ENCODE results near the gene CDC73. TPM values are rescaled to one million over a fixed set of nuclear protein-coding genes. Genes with fewer than 3 reads are reported as not detected.
"Not testable (repeated sequence)": the region's sequence is repeated elsewhere in the genome, so short reads cannot be mapped to it uniquely, and the experiment has no call there.

The CDC73 gene
- total RNA-seq, 2 donors from 2014 or later = 52.8 to 53.0 TPM

GRCh38 chr1:193285641-193286040, 163.8 kb downstream of the CDC73 start:
- no peaks in the 10 kb centered on the region for H3K27me3 ChIP-seq (ENCODE audit: control insufficient read depth, insufficient read depth, low read length, poor library complexity, severe bottlenecking)
- no peaks in the 10 kb centered on the region for H3K4me1 ChIP-seq (ENCODE audit: control insufficient read depth, insufficient read depth, low read length)
- Mint-ChIP-seq H3K27ac (no peak overlapping the region), H3K27me3 (ENCODE audit: insufficient read depth) (no peaks in the 10 kb centered on the region), H3K4me1 (peaks cover 5% of the 10 kb centered on the region), H3K9me3 (no peaks in the 10 kb centered on the region), H3K36me3 (ENCODE audit: low read depth) (no peaks in the 10 kb centered on the region), H3K4me3 (no peak overlapping the region)
- DNase-seq = no peak
- H3K36me3 ChIP-seq (ENCODE audit: control insufficient read depth, insufficient read depth, low read length) = no peaks in the 10 kb centered on the region
- TF ChIP-seq, protein P1, sequence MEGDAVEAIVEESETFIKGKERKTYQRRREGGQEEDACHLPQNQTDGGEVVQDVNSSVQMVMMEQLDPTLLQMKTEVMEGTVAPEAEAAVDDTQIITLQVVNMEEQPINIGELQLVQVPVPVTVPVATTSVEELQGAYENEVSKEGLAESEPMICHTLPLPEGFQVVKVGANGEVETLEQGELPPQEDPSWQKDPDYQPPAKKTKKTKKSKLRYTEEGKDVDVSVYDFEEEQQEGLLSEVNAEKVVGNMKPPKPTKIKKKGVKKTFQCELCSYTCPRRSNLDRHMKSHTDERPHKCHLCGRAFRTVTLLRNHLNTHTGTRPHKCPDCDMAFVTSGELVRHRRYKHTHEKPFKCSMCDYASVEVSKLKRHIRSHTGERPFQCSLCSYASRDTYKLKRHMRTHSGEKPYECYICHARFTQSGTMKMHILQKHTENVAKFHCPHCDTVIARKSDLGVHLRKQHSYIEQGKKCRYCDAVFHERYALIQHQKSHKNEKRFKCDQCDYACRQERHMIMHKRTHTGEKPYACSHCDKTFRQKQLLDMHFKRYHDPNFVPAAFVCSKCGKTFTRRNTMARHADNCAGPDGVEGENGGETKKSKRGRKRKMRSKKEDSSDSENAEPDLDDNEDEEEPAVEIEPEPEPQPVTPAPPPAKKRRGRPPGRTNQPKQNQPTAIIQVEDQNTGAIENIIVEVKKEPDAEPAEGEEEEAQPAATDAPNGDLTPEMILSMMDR (conservative IDR thresholded peaks at IDR 0.05) = no peak
- H3K27ac ChIP-seq (ENCODE audit: low read depth, low read length) = no peak overlapping the region
- H3K9ac ChIP-seq (ENCODE audit: extremely low read depth, low read length, poor library complexity, severe bottlenecking) = no peak overlapping the region
- peaks cover 9% of the 10 kb centered on the region for H3K9me3 ChIP-seq (ENCODE audit: control insufficient read depth, low read length)
- no peak overlapping the region for H3K4me3 ChIP-seq (ENCODE audit: low read length)

DNA sequence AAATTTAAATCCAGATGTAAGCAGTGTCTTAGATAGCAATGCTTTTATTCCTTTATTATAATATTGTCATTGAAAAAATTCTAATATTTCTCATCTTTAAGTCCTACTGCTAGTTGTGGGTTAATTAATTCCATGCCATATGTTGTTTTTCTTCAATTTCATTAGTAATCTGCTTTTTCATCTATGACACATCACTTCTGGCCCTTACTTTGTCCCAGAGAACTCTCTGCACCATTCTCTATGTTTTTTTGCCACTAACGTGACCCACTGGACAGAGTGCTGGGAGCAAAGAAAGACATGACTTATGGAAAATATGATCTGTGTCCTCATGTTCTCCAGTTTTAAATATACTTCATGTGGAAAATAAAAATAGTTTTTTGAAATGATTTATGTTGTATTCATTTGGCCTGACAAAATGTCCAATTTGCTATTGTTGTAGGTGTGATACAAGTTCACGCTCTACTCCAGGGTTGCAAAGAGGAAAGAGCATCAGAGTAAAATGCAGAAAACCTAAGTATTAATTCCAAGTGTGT, 166.8 kb downstream of the CDC73 start:
- H3K9ac ChIP-seq (ENCODE audit: extremely low read depth, low read length, poor library complexity, severe bottlenecking); H3K9me3 Mint-ChIP-seq; H3K27me3 Mint-ChIP-seq (ENCODE audit: insufficient read depth); H3K36me3 ChIP-seq (ENCODE audit: control insufficient read depth, insufficient read depth, low read length); H3K36me3 Mint-ChIP-seq (ENCODE audit: low read depth); H3K4me1 Mint-ChIP-seq; H3K4me1 ChIP-seq (ENCODE audit: control insufficient read depth, insufficient read depth, low read length); DNase-seq; H3K27ac ChIP-seq (ENCODE audit: low read depth, low read length); H3K4me3 Mint-ChIP-seq; H3K27ac Mint-ChIP-seq; H3K4me3 ChIP-seq (ENCODE audit: low read length); H3K27me3 ChIP-seq (ENCODE audit: control insufficient read depth, insufficient read depth, low read length, poor library complexity, severe bottlenecking); H3K9me3 ChIP-seq (ENCODE audit: control insufficient read depth, low read length): not testable (repeated sequence)
- 89 to 100% methylated on average over 2 of the region's 2 CpGs for WGBS, 2 experiments (ENCODE audit: insufficient coverage in 1 of 2, insufficient read length in 1 of 2)

DNA sequence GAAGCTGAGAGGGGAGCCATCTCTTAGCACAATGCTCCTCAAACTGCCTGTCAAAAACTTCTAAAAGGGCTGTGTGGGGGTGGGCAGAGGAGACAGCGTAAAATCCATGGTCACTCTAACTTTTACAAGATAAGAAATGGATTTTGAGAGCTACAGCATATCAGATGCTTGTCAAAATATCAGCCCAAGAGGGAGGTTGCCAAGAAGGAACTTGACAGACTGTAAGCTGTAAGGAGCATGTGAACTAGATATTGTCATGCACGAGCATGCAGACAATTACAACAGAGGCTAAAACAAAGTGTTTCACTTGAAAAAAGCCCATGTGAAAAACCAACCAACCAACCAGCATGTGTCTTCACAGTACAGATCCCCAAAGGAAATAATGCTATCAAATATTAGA, 171.9 kb downstream of the CDC73 start:
- H3K36me3 Mint-ChIP-seq (ENCODE audit: low read depth) = no peaks in the 10 kb centered on the region
- 96% methylated on average over 2 of the region's 2 CpGs; no CpG with 5 or more reads in 1 of the 2 experiments for WGBS, 2 experiments (ENCODE audit: insufficient coverage in 1 of 2, insufficient read length in 1 of 2)
- Histone ChIP-seq H3K4me1 (ENCODE audit: control insufficient read depth, insufficient read depth, low read length) (no peaks in the 10 kb centered on the region), H3K36me3 (ENCODE audit: control insufficient read depth, insufficient read depth, low read length) (no peaks in the 10 kb centered on the region), H3K27me3 (ENCODE audit: control insufficient read depth, insufficient read depth, low read length, poor library complexity, severe bottlenecking) (no peaks in the 10 kb centered on the region), H3K9ac (ENCODE audit: extremely low read depth, low read length, poor library complexity, severe bottlenecking) (no peak overlapping the region), H3K4me3 (ENCODE audit: low read length) (no peak overlapping the region), H3K9me3 (ENCODE audit: control insufficient read depth, low read length) (peaks cover 5% of the 10 kb centered on the region), H3K27ac (ENCODE audit: low read depth, low read length) (no peak overlapping the region)
- no peak overlapping the region for H3K27ac Mint-ChIP-seq
- TF ChIP-seq, protein P1 (conservative IDR thresholded peaks at IDR 0.05) = no peak
- H3K27me3 Mint-ChIP-seq (ENCODE audit: insufficient read depth) = no peaks in the 10 kb centered on the region
- no peak for DNase-seq
- H3K4me3 Mint-ChIP-seq = no peak overlapping the region
- no peaks in the 10 kb centered on the region for H3K4me1 Mint-ChIP-seq
- H3K9me3 Mint-ChIP-seq = peaks cover 4% of the 10 kb centered on the region

DNA sequence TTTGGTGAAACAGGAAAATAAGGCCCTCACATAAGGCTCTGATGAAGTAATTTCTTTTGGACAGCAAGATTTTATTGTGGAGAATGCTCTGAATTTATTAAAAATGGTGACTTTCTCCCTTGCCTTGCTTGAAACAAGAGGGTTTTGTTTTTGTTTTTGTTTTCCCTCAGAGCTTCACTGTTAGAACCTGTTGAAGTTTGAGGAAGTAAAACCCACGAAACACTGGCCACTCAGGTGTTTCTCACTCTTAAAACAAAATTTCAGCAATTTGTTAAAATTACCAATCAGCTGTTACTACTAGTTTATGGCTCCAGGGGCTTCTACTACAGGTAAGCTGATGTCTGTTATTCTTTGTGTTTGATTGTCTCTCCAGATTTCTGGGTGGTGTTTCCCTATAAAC, 177.2 kb downstream of the CDC73 start:
- Mint-ChIP-seq H3K4me3 (no peak overlapping the region), H3K27me3 (ENCODE audit: insufficient read depth) (no peaks in the 10 kb centered on the region), H3K4me1 (no peaks in the 10 kb centered on the region), H3K36me3 (ENCODE audit: low read depth) (no peaks in the 10 kb centered on the region), H3K27ac (no peak overlapping the region), H3K9me3 (peaks cover 4% of the 10 kb centered on the region)
- Histone ChIP-seq H3K36me3 (ENCODE audit: control insufficient read depth, insufficient read depth, low read length) (no peaks in the 10 kb centered on the region), H3K27ac (ENCODE audit: low read depth, low read length) (no peak overlapping the region), H3K4me3 (ENCODE audit: low read length) (no peak overlapping the region), H3K27me3 (ENCODE audit: control insufficient read depth, insufficient read depth, low read length, poor library complexity, severe bottlenecking) (no peaks in the 10 kb centered on the region), H3K9ac (ENCODE audit: extremely low read depth, low read length, poor library complexity, severe bottlenecking) (no peak overlapping the region), H3K4me1 (ENCODE audit: control insufficient read depth, insufficient read depth, low read length) (no peaks in the 10 kb centered on the region), H3K9me3 (ENCODE audit: control insufficient read depth, low read length) (peaks cover 5% of the 10 kb centered on the region)
- WGBS, 2 experiments (ENCODE audit: insufficient coverage in 1 of 2, insufficient read length in 1 of 2) = 89% methylated on average over 1 of the region's 1 CpG; no CpG with 5 or more reads in 1 of the 2 experiments
- no peak for DNase-seq
- TF ChIP-seq, protein P1 (conservative IDR thresholded peaks at IDR 0.05) = no peak

Data from endodermal cell (in vitro differentiated cells).